Activated gamma-delta T cell treated with anti-CD3 and anti-CD28 coated beads, Interleukin-2, amount 50 U/mL, for 16 hours (primary cell): ENCODE results near the gene DCST1.

Experiments used
- DNase-seq: peaks from one replicate; pipeline ENCODE4 v3.0.0-alpha.2; 2020; ENCODE audit warnings: low read depth

DCST1 gene

GRCh38 chr1:155000726-155001424 lies 32.7 kb upstream of the DCST1 start:
- peak; percentile 66 for DNase-seq

DNA sequence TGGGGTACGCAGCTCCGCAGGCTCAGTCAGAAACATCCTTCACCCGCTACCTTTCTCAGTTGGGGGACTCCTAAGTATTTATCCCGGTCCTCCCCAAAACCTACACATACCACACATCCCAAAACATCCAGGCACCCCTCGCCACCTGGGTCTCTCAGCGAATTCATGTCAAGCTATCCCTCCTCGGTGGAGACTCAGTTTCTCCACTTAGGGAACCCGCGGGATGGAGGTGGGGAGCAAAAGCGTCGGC lies 32.3 kb upstream of the DCST1 start:
- DNase-seq: no peak

- peak; percentile 97 for DNase-seq
Observed at GRCh38 chr1:155001675-155002463, 31.8 kb upstream of the DCST1 start.

DNA sequence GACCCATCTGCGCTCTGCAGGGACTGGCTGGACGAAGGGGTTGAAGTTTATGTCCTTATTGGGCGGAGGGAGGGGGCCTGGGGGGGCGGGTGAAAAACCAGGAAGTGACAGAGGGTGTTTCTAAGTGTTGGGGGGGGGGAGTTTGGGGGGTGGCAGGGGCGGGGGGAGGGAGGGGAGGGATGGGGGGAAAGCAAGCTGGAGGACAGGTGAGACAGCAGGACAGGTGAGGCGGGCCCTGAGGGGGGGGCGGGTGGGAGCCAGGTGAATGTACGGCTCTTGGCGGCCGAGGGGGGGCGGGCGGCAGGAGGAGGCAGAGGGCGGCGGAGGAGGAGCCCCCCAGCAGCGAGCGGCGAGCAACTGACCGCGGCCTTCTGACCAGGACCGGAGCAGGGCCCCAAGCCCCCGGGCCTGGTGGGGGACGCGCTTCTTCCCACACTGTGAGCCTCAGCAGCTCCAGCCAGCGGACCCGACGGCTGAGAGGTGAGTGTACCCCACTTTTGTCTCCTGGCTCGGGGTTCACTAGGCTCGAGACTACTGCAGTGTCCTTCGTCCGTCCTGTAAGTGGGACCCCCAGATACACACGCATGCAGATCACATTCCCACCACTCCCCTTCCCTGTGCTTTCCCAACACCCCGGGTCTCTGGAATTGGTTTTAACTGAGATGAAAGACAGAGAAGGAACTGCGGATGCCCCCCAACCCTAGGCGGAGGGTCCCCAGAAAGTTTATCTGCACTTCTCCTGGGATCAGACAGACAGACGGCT lies 31.0 kb upstream of the DCST1 start, which contains the start of gene ZBTB7B:
Gene ZBTB7B (plus strand): TSS at position 339 of the 763 bp plus-strand sequence. CDS start 11,859 bp downstream, outside the sequence.
- no peak for DNase-seq

DNA sequence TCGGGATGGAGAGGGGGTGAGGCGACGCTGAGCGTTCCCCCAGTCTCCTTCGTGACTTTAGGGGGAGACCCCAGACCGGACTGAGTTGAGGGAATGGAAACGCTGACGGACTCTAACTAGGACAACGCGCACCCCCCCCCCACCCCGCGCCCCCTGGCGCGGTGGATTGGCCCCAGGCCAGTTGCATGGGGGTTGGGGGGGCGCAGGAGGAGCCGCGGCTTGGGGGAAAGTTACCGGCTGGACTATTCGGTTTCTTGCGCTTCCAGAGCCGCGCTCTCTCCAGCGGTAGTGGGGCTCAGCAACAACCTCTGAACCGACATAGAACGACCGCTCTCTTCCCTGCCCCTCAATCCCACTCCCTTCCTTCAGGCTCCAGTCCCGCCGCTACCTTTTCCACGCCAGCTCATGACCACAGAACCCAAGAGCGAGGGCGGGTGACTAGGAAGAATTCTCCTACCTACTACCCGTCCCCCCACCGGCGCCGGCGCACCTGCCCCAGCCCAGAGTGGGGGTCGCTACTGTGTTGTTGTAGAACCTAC lies 30.3 kb upstream of the DCST1 start:
- no peak for DNase-seq

GRCh38 chr1:155003766-155004351 lies 29.8 kb upstream of the DCST1 start:
- DNase-seq: no peak

- no peak for DNase-seq
Observed at GRCh38 chr1:155004352-155005075, 29.1 kb upstream of the DCST1 start.

DNA sequence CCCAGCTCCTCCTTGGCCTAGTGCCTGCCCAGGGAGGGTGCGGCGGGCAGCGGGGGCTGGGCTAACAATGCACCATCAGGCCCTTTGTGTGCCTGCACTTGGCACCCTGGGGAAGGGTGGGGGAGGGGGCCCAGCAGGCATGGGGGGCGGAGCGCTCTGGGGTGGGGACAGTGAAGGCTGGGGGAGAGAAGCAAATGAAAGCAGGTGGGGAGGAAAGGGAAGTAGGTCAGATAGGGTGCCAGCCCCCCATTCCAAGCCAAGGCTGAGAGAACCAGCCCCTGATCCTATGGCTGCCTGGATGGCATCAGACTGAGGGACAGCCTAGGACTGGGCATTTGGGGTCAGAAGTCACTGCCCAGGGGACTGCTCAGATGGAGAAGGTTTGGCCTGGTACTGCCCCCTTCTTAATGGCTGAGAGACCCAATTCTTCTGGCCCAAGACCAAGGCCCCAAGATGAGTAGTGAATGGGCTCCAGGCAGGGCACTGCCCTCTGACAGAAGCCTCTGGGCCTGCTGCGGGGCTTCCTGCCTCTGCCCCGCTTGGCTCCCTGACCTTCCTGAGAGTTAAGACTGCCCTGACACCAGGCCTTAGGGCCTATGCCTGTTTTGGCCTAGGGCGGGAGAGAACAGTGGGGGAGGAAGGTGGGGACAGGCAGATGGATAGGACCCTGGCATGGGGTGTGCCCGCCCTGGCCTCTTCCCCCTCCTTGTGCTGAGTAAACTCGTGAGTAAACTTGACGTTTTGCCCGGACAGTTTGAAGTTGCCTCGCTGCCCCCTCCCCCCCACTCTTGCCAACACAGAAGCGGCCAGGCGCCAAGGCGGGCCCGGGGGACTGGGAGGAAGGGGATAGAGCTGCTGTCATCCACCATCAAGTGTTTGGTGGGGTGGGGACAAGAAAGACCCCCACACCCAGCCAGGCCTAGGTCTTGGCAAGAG lies 28.3 kb upstream of the DCST1 start:
- no peak for DNase-seq

- DNase-seq: no peak
Observed at GRCh38 chr1:155006601-155007101, 27.0 kb upstream of the DCST1 start.

- no peak for DNase-seq
Observed at GRCh38 chr1:155007251-155007828, 26.3 kb upstream of the DCST1 start.

DNA sequence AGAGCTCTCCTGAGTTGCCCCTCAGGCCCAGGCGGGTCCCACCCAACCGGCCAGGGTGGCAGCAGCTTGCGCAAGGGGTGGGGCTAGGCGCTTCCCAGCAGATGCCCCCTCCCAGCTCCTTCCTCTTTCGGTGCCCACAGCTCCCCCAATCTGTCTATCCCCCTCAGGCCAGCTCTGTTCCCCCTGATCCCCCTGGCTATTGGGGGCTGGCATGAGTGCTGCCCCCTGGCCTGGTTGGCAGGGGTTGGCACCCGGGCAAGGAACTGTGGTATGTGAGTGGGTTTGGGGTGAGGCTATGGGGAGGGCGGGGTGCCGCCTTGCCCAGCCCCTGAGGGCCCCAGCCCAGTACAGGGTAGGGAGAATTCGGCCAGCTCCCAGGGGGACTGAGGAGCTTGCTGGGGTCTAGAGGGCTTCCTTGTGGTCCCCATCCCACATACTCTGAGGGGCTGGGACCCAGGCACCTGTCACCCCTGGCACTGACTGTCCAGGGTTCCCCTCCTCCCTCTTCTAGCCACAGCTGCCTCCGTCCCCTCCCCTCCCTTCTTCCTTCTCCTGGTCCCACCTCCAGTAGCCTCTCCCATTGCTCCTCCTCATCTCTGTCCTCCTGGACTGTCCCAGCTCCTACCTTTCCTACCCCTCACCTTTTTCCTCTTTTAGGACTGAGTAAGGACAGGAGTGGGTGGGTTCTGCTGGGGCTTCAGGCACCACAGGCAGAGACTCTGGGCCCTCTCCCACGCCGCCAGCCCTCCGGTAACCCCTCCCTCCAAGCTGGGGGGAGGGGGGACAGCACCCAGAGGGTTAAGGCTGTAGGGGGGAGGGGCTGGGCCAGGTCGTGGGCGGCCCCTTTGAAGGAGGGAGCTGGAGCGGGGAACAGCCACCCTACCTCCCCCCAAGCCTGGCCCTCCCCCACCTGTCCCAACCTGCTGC lies 25.3 kb upstream of the DCST1 start:
- no peak for DNase-seq

- DNase-seq: no peak
Observed at GRCh38 chr1:155009221-155009711, 24.4 kb upstream of the DCST1 start.

GRCh38 chr1:155009742-155010141 lies 23.9 kb upstream of the DCST1 start:
- DNase-seq: no peak

GRCh38 chr1:155010211-155010918 lies 23.3 kb upstream of the DCST1 start:
- no peak for DNase-seq

- DNase-seq: no peak
Observed at GRCh38 chr1:155011004-155011416, 22.6 kb upstream of the DCST1 start.

DNA sequence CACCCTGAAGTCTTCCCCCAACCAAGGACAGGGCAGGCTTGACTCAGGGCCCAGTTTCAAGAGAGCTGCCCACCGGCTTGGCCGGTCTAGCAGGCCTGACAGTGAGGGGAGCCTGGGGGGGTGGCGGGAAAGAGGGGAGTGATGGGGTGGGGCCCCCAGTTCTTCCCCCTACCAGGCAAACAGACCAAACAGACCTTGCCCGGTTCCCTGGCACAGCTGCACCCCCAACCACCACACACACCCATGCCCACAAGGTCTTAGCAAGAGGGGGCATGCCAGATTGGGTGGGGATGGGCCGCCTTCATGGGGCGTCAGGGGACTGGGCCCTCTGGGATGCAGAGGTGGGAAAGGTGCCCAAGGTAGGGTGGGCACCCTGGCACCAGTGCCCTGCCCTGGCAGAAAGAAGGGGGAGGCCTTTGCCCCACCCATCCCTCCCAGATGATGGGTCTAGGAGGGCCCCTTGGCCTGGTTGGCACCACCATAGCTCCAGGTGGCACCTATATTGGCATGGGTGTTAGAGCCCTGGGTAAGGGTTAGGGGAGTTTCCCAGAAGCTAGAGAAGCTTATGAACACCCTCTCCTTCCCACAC lies 22.1 kb upstream of the DCST1 start:
- no peak for DNase-seq

GRCh38 chr1:155012026-155012546 lies 21.5 kb upstream of the DCST1 start:
- no peak for DNase-seq
